ENCODE measurements around the gene TMEM220. TPM values are rescaled to one million over a fixed set of nuclear protein-coding genes. Genes with fewer than 3 reads are reported as not detected.
"Not testable (repeated sequence)": the region's sequence is repeated elsewhere in the genome, so short reads cannot be mapped to it uniquely, and the experiment has no call there.

The TMEM220 gene
- total RNA-seq, 6 donors from 2014 or later = 1.4 to 16.6 (median 6.8) TPM

DNA sequence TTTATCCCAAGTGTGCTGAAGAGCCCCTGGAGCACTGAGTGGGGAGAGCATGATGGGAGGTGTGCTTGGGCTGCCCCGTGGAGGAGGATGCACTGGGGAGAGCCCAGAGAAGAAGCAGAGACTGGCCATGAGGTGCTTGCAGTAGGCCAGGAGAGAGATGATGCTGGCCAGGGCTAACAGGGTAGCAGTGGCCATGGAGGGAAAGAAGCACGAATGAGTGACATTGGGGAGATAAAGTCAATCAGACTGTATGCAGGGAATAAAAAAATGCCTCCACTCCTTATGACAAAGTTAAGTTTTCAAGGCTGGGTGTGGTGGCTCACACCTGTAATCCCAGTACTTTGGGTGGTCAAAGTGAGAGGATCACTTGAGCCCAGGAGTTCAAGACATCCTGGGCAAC is 5.4 kb upstream of the TMEM220 start:
- no peak for TF ChIP-seq POLR2A (IDR thresholded peaks at IDR 0.05)
- no peak for TF ChIP-seq POLR2AphosphoS5 (IDR thresholded peaks at IDR 0.05)
- no peak for DNase-seq
- no peak for ATAC-seq (ENCODE audit: low FRiP score in 2 of 2)
- Histone ChIP-seq H3K27me3 (no peaks in the 10 kb centered on the region), H3K36me3 (no peaks in the 10 kb centered on the region), H3K4me1 (peaks cover 0 to 12% (median 4%) of the 10 kb centered on the region in 4 donors), H3K27ac (no peak overlapping the region), H3K9me3 (no peaks in the 10 kb centered on the region), H3K4me3 (no peak overlapping the region)
- 59 to 72% methylated on average over 2 of the region's 2 CpGs for WGBS, 2 donors

DNA sequence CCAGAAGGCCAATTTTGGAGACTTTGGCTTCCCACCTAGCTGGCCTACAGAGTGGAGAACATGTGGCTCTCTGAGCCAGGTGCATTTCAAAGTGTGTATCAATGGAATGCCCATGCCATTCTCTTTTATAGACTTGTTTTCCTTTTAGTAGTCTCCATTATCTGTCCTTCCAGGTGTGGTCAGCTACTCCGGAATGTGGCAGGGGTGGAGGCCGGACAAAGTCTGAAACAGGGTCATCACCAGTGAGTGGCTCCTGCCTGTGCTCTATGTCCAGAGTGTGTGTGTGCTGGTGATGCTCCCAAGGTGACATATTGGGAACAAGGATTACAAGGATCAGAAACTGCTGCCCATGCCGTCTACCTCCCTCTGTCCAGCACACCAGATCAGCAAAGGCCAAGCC is 3.8 kb upstream of the TMEM220 start:
- WGBS, 2 donors = 81 to 92% methylated on average over 3 of the region's 3 CpGs
- no peaks in the 10 kb centered on the region for H3K36me3 ChIP-seq
- TF ChIP-seq POLR2A (IDR thresholded peaks at IDR 0.05) = no peak
- no peak for TF ChIP-seq EP300 (IDR thresholded peaks at IDR 0.05)
- TF ChIP-seq, protein P1, sequence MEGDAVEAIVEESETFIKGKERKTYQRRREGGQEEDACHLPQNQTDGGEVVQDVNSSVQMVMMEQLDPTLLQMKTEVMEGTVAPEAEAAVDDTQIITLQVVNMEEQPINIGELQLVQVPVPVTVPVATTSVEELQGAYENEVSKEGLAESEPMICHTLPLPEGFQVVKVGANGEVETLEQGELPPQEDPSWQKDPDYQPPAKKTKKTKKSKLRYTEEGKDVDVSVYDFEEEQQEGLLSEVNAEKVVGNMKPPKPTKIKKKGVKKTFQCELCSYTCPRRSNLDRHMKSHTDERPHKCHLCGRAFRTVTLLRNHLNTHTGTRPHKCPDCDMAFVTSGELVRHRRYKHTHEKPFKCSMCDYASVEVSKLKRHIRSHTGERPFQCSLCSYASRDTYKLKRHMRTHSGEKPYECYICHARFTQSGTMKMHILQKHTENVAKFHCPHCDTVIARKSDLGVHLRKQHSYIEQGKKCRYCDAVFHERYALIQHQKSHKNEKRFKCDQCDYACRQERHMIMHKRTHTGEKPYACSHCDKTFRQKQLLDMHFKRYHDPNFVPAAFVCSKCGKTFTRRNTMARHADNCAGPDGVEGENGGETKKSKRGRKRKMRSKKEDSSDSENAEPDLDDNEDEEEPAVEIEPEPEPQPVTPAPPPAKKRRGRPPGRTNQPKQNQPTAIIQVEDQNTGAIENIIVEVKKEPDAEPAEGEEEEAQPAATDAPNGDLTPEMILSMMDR (IDR thresholded peaks at IDR 0.05) = no peak
- no peak for TF ChIP-seq POLR2AphosphoS5 (IDR thresholded peaks at IDR 0.05)
- no peaks in the 10 kb centered on the region for H3K27me3 ChIP-seq
- DNase-seq = no peak
- no peak overlapping the region for H3K4me3 ChIP-seq
- ATAC-seq (ENCODE audit: low FRiP score in 2 of 2) = no peak
- H3K4me1 ChIP-seq = peaks cover 0 to 19% (median 8%) of the 10 kb centered on the region in 4 donors
- no peaks in the 10 kb centered on the region for H3K9me3 ChIP-seq
- no peak overlapping the region for H3K27ac ChIP-seq

DNA sequence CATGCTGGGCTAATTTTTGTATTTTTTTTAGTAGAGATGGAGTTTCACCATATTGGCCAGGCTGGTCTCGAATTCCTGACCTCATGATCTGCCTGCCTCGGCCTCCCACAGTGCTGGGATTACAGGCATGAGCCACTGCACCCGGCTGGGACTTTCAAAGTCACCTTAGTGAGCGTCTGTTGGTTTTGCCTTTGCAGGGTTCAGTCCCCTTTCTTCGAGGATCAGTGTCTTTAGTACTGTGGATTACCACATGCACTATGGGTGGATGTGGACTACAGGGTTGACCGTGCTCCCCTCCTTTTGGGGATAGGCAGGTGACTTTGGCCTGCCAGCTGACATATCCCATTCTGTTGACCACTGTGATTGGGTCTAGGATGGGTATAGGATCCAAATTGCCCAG is 2.3 kb upstream of the TMEM220 start:
- not testable (repeated sequence) for H3K36me3 ChIP-seq; H3K9me3 ChIP-seq; DNase-seq; H3K27me3 ChIP-seq; ATAC-seq (ENCODE audit: low FRiP score in 2 of 2); H3K27ac ChIP-seq; H3K4me3 ChIP-seq
- WGBS, 2 donors = 92 to 93% methylated on average over 3 to 6 of the region's 6 CpGs
- H3K4me1 ChIP-seq = peaks cover 0 to 13% (median 5%) of the 10 kb centered on the region in 4 donors

DNA sequence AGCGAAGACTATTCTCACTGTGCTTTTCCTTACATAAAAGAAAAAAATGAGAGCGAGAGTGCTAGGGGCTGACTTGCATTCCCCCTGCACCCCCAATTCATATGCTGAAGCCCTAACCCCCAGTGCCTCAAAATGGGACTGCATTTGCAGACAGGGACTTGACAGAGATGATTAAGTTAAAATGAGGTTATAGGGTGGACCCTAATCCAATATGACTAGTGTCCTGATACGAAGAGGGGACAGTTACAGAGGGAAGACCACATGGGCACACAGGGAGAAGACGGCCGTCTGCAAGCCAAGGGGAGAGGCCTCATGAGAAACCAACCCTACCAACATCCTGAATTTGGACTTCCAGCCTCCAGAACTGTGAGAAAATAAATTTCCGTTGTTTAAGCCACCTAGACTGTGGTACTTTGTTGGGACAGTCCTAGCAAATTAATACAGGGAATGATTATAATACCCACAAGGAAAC is 1.6 kb upstream of the TMEM220 start:
- DNase-seq = no peak
- TF ChIP-seq EP300 (IDR thresholded peaks at IDR 0.05) = no peak
- H3K36me3 ChIP-seq = no peaks in the 10 kb centered on the region
- ATAC-seq (ENCODE audit: low FRiP score in 2 of 2) = no peak
- peaks cover 0 to 8% (median 5%) of the 10 kb centered on the region in 4 donors for H3K4me1 ChIP-seq
- WGBS, 2 donors = 95 to 100% methylated on average over 6 of the region's 6 CpGs
- no peaks in the 10 kb centered on the region for H3K27me3 ChIP-seq
- H3K9me3 ChIP-seq = no peaks in the 10 kb centered on the region
- H3K4me3 ChIP-seq = no peak overlapping the region
- H3K27ac ChIP-seq = no peak overlapping the region

DNA sequence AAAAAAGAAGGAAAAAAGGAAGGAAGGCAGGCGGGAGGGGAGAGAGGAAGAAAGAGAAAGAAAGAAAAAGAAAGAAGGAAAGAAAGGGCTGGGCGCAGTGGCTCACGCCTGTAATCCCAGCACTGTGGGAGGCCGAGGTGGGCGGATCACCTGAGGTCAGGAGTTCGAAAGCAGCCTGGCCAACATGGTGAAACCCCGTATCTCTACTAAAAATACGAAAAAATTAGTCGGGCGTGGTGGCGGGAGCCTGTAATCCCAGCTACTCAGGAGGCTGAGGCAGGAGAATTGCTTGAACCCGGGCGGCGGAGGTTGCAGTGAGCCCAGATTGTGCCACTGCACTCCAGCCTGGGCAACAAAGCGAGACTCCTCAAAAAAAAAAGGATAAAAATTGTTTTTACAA is 424 bp upstream of the TMEM220 start:
- H3K9me3 ChIP-seq, H3K36me3 ChIP-seq, H3K27me3 ChIP-seq, H3K4me1 ChIP-seq: not testable (repeated sequence)
- ATAC-seq (ENCODE audit: low FRiP score in 2 of 2) = peak in 1 of 2 donors; percentile 1
- DNase-seq = peak in 1 of 2 donors; percentile 20
- Histone ChIP-seq H3K27ac (peak overlapping the region; percentile 86 to 92 (median 89)), H3K4me3 (peak overlapping the region; percentile 0 to 94 (median 76))
- WGBS, 2 donors = 10 to 27% methylated on average over 15 of the region's 15 CpGs

DNA sequence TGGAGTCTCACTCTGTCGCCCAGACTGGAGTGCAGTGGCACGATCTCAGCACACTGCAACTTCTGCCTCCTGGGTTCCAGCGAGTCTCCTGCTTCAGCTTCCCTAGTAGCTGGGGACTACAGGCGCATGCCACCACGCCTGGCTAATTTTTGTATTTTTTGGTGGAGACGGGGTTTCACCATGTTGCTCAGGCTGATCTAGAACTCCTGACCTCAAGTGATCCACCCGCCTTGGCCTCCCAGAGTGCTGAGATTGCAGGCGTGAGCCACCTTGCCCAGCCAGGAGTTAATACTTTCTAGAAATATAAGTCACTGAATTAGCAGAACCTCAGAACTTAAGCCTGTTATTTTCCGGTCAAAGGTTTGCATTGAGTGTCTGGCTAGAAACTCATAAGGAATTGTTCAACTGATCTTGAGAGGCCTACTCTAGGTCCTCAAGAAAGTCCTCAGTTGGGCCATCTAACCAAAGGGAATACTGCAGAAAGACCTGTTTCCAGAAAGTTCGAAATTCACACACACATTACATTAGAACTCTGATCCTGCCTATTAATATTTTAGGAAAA is 1.4 kb downstream of the TMEM220 start:
- TF ChIP-seq POLR2AphosphoS5 (IDR thresholded peaks at IDR 0.05) (no peak), EP300 (IDR thresholded peaks at IDR 0.05) (no peak), POLR2A (IDR thresholded peaks at IDR 0.05) (no peak)
- TF ChIP-seq, protein P1 (IDR thresholded peaks at IDR 0.05) = no peak
- H3K27ac ChIP-seq = peak overlapping the region in 2 of 4 donors; percentile 86 to 92
- ATAC-seq (ENCODE audit: low FRiP score in 2 of 2) (no peak), DNase-seq (no peak)
- no peaks in the 10 kb centered on the region for H3K9me3 ChIP-seq
- H3K36me3 ChIP-seq = peaks cover 0 to 2% (median 0%) of the 10 kb centered on the region in 4 donors
- no peaks in the 10 kb centered on the region for H3K27me3 ChIP-seq
- WGBS, 2 donors = 88 to 94% methylated on average over 10 of the region's 10 CpGs
- no peak overlapping the region for H3K4me3 ChIP-seq
- H3K4me1 ChIP-seq = peaks cover 0 to 8% (median 5%) of the 10 kb centered on the region in 4 donors

DNA sequence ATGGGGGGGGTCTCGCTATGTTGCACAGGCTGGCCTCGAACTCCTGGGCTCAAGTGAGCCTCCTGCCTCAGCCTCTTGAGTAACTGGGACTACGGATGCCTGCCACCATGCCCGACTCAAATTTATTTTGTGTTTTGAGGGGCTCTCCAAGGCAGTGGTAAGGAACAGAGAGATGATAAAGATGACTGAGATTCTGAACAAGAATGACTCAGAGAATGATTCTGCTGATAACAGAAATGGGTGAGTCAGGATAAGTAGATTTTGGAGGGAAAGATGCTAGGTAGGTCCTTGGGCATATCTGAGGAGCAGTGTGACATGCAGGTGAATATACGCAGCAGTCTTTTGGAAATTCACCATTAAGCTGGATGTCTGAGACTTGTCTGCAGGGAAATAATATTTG is 2.6 kb downstream of the TMEM220 start:
- no peak overlapping the region for H3K27ac ChIP-seq
- no peak overlapping the region for H3K4me3 ChIP-seq
- no peak for ATAC-seq (ENCODE audit: low FRiP score in 2 of 2)
- H3K9me3 ChIP-seq = no peaks in the 10 kb centered on the region
- H3K27me3 ChIP-seq = no peaks in the 10 kb centered on the region
- WGBS, 2 donors = 89 to 91% methylated on average over 5 of the region's 5 CpGs
- DNase-seq = no peak
- peaks cover 0 to 8% (median 5%) of the 10 kb centered on the region in 4 donors for H3K4me1 ChIP-seq
- TF ChIP-seq POLR2AphosphoS5 (IDR thresholded peaks at IDR 0.05) = no peak
- no peak for TF ChIP-seq EP300 (IDR thresholded peaks at IDR 0.05)
- TF ChIP-seq, protein P1 (IDR thresholded peaks at IDR 0.05) = no peak
- peaks cover 0 to 9% (median 0%) of the 10 kb centered on the region in 4 donors for H3K36me3 ChIP-seq
